ENCODE data around the gene VIT.

- TF ChIP-seq CREB1 (IDR thresholded peaks at IDR 0.05; ENCODE audit: low read depth) (no peak), FOXM1 (IDR thresholded peaks at IDR 0.05; ENCODE audit: borderline replicate concordance, low read depth) (no peak), RAD21 (IDR thresholded peaks at IDR 0.05; ENCODE audit: low read depth) (no peak), CEBPB (IDR thresholded peaks at IDR 0.05) (no peak), TEAD4 (IDR thresholded peaks at IDR 0.05) (no peak), REST (IDR thresholded peaks at IDR 0.05; ENCODE audit: low read depth) (no peak), YY1 (IDR thresholded peaks at IDR 0.05; ENCODE audit: low read depth) (no peak), TAF1 (IDR thresholded peaks at IDR 0.05; ENCODE audit: low read depth) (no peak), TCF12 (IDR thresholded peaks at IDR 0.05; ENCODE audit: low read depth) (no peak), EP300 (IDR thresholded peaks at IDR 0.05; ENCODE audit: borderline replicate concordance) (no peak)
- TF ChIP-seq, protein P1, sequence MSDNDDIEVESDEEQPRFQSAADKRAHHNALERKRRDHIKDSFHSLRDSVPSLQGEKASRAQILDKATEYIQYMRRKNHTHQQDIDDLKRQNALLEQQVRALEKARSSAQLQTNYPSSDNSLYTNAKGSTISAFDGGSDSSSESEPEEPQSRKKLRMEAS (IDR thresholded peaks at IDR 0.05), result no peak
Measured at GRCh38 chr2:36750101-36750500, 53.6 kb downstream of the VIT start.

Measured in Ishikawa (cell line).